Liver (tissue), 9 donors: ENCODE results near the gene YPEL5. TPM values are rescaled to one million over a fixed set of nuclear protein-coding genes. Genes with fewer than 3 reads are reported as not detected.

Experiments
- DNase-seq: peaks from one replicate; pipeline ENCODE4 v3.0.0-alpha.2; 2017; ENCODE audit warnings: low spot score
- H3K27ac ChIP-seq, 2 donors: one replicate each; pipeline ENCODE4 v1.7.0; 2013; ENCODE audit warnings: inconsistent platforms in 2 of 2, low read length in 2 of 2, control low read depth in 1 of 2, low read depth in 1 of 2, mild to moderate bottlenecking in 1 of 2
- H3K27me3 ChIP-seq, 4 donors: one replicate each; pipeline versions ENCODE4 v1.6.1 to v1.7.0; 2013; ENCODE audit warnings: low read length in 3 of 4, inconsistent platforms in 1 of 4, mild to moderate bottlenecking in 1 of 4, moderate library complexity in 1 of 4; ENCODE audit not compliant: control insufficient read depth in 4 of 4, insufficient read depth in 4 of 4
- H3K36me3 ChIP-seq, 4 donors: one replicate each; pipeline versions ENCODE4 v1.6.1 to v1.7.0; 2013; ENCODE audit warnings: low read length in 3 of 4, mild to moderate bottlenecking in 3 of 4, low read depth in 1 of 4, moderate library complexity in 1 of 4; ENCODE audit not compliant: control insufficient read depth in 4 of 4, insufficient read depth in 3 of 4
- H3K4me1 ChIP-seq, 4 donors: one replicate each; pipeline versions ENCODE4 v1.6.1 to v1.7.0; 2013; ENCODE audit warnings: low read length in 3 of 4, mild to moderate bottlenecking in 3 of 4, moderate library complexity in 1 of 4; ENCODE audit not compliant: control insufficient read depth in 4 of 4, insufficient read depth in 4 of 4
- H3K4me3 ChIP-seq, 3 donors: one replicate each; pipeline versions ENCODE4 v1.6.1 to v1.7.0; 2013; ENCODE audit warnings: low read length in 3 of 3, control low read depth in 1 of 3, low read depth in 1 of 3, mild to moderate bottlenecking in 1 of 3
- H3K9ac ChIP-seq, 2 donors: one replicate each; pipeline ENCODE4 v1.7.0; 2013; ENCODE audit warnings: low read length in 2 of 2, mild to moderate bottlenecking in 2 of 2, moderate library complexity in 2 of 2, control low read depth in 1 of 2, low read depth in 1 of 2
- H3K9me3 ChIP-seq, 4 donors: one replicate each; pipeline versions ENCODE4 v1.6.1 to v1.7.0; 2013; ENCODE audit warnings: low read length in 3 of 4; ENCODE audit not compliant: control insufficient read depth in 4 of 4
- EGR1 ChIP-seq, 2 donors: IDR thresholded peaks; 2 replicates each; pipeline ENCODE4 v1.6.1; 2016 to 2018; ENCODE audit warnings: antibody characterized with exemption in 2 of 2, low read depth in 2 of 2
- FOXA1 ChIP-seq: IDR thresholded peaks from 2 replicates; pipeline ENCODE4 v1.6.1; 2016; ENCODE audit warnings: antibody characterized with exemption
- FOXA2 ChIP-seq: IDR thresholded peaks from 2 replicates; pipeline ENCODE4 v1.6.1; 2016; ENCODE audit warnings: antibody characterized with exemption
- GABPA ChIP-seq, 2 donors: IDR thresholded peaks in 1 of 2; conservative IDR thresholded peaks in 1 of 2; 2 replicates each; pipeline ENCODE4 v1.6.1; 2016; ENCODE audit warnings: antibody characterized with exemption in 2 of 2, mild to moderate bottlenecking in 1 of 2, moderate library complexity in 1 of 2
- HNF4A ChIP-seq, 2 donors: conservative IDR thresholded peaks; 2 replicates each; pipeline ENCODE4 v1.6.1; 2016; ENCODE audit warnings: antibody characterized with exemption in 2 of 2, mild to moderate bottlenecking in 2 of 2
- HNF4G ChIP-seq: IDR thresholded peaks from 2 replicates; pipeline ENCODE4 v1.6.1; 2016; ENCODE audit warnings: antibody characterized with exemption
- JUND ChIP-seq, 2 donors: IDR thresholded peaks; 2 replicates each; pipeline ENCODE4 v1.6.1; 2016; ENCODE audit warnings: antibody characterized with exemption in 2 of 2
- NR2F2 ChIP-seq: IDR thresholded peaks from 2 replicates; pipeline ENCODE4 v1.6.1; 2016; ENCODE audit warnings: antibody characterized with exemption
- RAD21 ChIP-seq, 2 donors: IDR thresholded peaks; 2 replicates each; pipeline ENCODE4 v1.6.1; 2016; ENCODE audit warnings: antibody characterized with exemption in 2 of 2, mild to moderate bottlenecking in 2 of 2
- RXRA ChIP-seq, 2 donors: IDR thresholded peaks; 2 replicates each; pipeline ENCODE4 v1.6.1; 2017 to 2018; ENCODE audit warnings: antibody characterized with exemption in 2 of 2, mild to moderate bottlenecking in 1 of 2
- SP1 ChIP-seq: IDR thresholded peaks from 2 replicates; pipeline ENCODE4 v1.6.1; 2018; ENCODE audit warnings: antibody characterized with exemption, mild to moderate bottlenecking
- TAF1 ChIP-seq: conservative IDR thresholded peaks from 2 replicates; pipeline ENCODE4 v1.6.1; 2016; ENCODE audit warnings: antibody characterized with exemption, mild to moderate bottlenecking
- YY1 ChIP-seq: IDR thresholded peaks from 2 replicates; pipeline ENCODE4 v1.6.1; 2016; ENCODE audit warnings: antibody characterized with exemption, mild to moderate bottlenecking
- WGBS: extraction: QIAGEN DNeasy Blood & Tissue Kit; methylation state at CpG from one replicate; pipeline ENCODE4 v1.1.7; 2013; 5-methylcytosine and 5-hydroxymethylcytosine counted together
- polyA plus RNA-seq, 2 donors: library from polyadenylated mRNA; stranded (reverse) in 1 of 2; unstranded in 1 of 2; fragments of 200-250 nt in 1 of 2; fragments of >200 nt in 1 of 2; fragmentation: Nextera tagmentation in 1 of 2; extraction: Ambion mirVana in 1 of 2; gene quantifications; one replicate each; pipeline versions ENCODE4 v1.2.1 to v1.2.3, GENCODE V29; 2013 to 2015
- total RNA-seq, 2 donors: library from RNA; depleted of rRNA; stranded (reverse); fragments of >200 nt; gene quantifications; one replicate each; pipeline ENCODE4 v1.2.3, GENCODE V29; 2014
- TF ChIP-seq, protein P1 (sequence below): IDR thresholded peaks from 2 replicates; pipeline ENCODE4 v1.6.1; 2016; ENCODE audit warnings: antibody characterized with exemption
- TF ChIP-seq, protein P2 (sequence below): fragments of 150-350 bp; IDR thresholded peaks from 2 replicates; pipeline ENCODE4 v1.5.1; 2017; ENCODE audit warnings: improper control_type of control experiment, low read depth, low read length; ENCODE audit not compliant: missing input control
- TF ChIP-seq, protein P3 (sequence below): IDR thresholded peaks from 2 replicates; pipeline ENCODE4 v1.6.1; 2016; ENCODE audit warnings: antibody characterized with exemption, mild to moderate bottlenecking
- TF ChIP-seq, protein P4 (sequence below): IDR thresholded peaks from 2 replicates; pipeline ENCODE4 v1.6.1; 2016; ENCODE audit warnings: antibody characterized with exemption
- TF ChIP-seq, protein P5 (sequence below): IDR thresholded peaks from 2 replicates; pipeline ENCODE4 v1.6.1; 2016; ENCODE audit warnings: antibody characterized with exemption
- donor health status: healthy.
- donor health status: healthy.
- donor health status: healthy.
- donor health status: healthy.
- donor health status: healthy.

YPEL5 gene
- total and polyA plus RNA-seq, 4 donors: 20.4 to 62.8 (median 36.5) TPM

DNA sequence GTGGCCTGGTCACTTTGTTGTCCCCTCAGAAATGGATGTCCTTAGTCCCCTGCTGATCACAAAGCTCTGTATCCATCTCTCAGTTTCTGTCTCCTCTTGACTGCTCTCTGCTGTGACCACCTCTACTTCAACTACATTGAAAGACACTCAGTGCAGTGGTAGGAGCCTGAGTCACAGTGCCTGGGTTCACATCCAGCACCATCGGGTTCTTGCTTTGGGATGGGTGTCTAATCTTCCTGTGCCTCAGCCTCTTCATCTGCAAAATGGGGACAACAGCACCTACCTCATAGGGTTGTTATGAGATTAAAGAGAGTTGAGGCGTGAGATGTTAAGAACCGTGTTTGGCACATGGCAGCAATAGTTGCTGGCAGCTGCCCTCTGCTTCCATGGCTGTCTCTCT, 30.6 kb downstream of the YPEL5 start:
- TF ChIP-seq EGR1 (IDR thresholded peaks at IDR 0.05; ENCODE audit: low read depth in 2 of 2) (no peak), GABPA (IDR thresholded peaks at IDR 0.05 in 1 of 2, conservative IDR thresholded peaks at IDR 0.05 in 1 of 2) (no peak), FOXA2 (no peak), NR2F2 (no peak), HNF4G (no peak), FOXA1 (no peak), JUND (IDR thresholded peaks at IDR 0.05) (no peak)
- H3K4me1 ChIP-seq: no peaks in the 10 kb centered on the region
- WGBS: 90% methylated on average over 3 of the region's 3 CpGs
- H3K36me3 ChIP-seq: no peaks in the 10 kb centered on the region
- H3K4me3 ChIP-seq: no peak overlapping the region
- H3K27me3 ChIP-seq: no peaks in the 10 kb centered on the region
- no peak overlapping the region for H3K27ac ChIP-seq
- peak; percentile 35 for DNase-seq
- no peak overlapping the region for H3K9ac ChIP-seq
- no peaks in the 10 kb centered on the region for H3K9me3 ChIP-seq

DNA sequence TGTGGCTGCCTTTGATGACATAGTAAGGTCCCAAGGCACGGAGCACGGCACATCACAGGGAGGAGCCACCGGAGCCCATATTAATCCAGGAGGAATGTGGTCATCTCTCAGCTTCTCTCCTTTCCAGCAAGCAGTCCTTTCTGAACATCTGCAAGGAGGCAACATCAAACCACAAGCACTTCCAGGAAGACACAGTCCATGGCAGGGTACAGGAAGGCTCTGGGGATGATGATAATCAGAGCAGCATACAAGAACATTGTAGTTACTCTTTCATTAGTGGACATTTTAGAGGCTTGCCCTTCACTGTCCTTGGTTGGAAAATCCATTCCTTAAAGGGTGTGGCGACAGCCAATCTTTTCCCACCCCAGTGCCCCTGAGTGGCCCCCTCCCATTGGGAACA, 31.1 kb downstream of the YPEL5 start:
- no peak overlapping the region for H3K27ac ChIP-seq
- H3K27me3 ChIP-seq: no peaks in the 10 kb centered on the region
- no peak overlapping the region for H3K4me3 ChIP-seq
- H3K9me3 ChIP-seq: no peaks in the 10 kb centered on the region
- no peak overlapping the region for H3K9ac ChIP-seq
- WGBS: 87% methylated on average over 4 of the region's 4 CpGs
- no peaks in the 10 kb centered on the region for H3K4me1 ChIP-seq
- no peak for TF ChIP-seq TAF1
- TF ChIP-seq, protein P1, sequence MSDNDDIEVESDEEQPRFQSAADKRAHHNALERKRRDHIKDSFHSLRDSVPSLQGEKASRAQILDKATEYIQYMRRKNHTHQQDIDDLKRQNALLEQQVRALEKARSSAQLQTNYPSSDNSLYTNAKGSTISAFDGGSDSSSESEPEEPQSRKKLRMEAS: no peak
- no peak for TF ChIP-seq EGR1 (IDR thresholded peaks at IDR 0.05; ENCODE audit: low read depth in 2 of 2)
- TF ChIP-seq, protein P2, sequence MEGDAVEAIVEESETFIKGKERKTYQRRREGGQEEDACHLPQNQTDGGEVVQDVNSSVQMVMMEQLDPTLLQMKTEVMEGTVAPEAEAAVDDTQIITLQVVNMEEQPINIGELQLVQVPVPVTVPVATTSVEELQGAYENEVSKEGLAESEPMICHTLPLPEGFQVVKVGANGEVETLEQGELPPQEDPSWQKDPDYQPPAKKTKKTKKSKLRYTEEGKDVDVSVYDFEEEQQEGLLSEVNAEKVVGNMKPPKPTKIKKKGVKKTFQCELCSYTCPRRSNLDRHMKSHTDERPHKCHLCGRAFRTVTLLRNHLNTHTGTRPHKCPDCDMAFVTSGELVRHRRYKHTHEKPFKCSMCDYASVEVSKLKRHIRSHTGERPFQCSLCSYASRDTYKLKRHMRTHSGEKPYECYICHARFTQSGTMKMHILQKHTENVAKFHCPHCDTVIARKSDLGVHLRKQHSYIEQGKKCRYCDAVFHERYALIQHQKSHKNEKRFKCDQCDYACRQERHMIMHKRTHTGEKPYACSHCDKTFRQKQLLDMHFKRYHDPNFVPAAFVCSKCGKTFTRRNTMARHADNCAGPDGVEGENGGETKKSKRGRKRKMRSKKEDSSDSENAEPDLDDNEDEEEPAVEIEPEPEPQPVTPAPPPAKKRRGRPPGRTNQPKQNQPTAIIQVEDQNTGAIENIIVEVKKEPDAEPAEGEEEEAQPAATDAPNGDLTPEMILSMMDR: no peak
- TF ChIP-seq YY1: no peak
- TF ChIP-seq, protein P3, sequence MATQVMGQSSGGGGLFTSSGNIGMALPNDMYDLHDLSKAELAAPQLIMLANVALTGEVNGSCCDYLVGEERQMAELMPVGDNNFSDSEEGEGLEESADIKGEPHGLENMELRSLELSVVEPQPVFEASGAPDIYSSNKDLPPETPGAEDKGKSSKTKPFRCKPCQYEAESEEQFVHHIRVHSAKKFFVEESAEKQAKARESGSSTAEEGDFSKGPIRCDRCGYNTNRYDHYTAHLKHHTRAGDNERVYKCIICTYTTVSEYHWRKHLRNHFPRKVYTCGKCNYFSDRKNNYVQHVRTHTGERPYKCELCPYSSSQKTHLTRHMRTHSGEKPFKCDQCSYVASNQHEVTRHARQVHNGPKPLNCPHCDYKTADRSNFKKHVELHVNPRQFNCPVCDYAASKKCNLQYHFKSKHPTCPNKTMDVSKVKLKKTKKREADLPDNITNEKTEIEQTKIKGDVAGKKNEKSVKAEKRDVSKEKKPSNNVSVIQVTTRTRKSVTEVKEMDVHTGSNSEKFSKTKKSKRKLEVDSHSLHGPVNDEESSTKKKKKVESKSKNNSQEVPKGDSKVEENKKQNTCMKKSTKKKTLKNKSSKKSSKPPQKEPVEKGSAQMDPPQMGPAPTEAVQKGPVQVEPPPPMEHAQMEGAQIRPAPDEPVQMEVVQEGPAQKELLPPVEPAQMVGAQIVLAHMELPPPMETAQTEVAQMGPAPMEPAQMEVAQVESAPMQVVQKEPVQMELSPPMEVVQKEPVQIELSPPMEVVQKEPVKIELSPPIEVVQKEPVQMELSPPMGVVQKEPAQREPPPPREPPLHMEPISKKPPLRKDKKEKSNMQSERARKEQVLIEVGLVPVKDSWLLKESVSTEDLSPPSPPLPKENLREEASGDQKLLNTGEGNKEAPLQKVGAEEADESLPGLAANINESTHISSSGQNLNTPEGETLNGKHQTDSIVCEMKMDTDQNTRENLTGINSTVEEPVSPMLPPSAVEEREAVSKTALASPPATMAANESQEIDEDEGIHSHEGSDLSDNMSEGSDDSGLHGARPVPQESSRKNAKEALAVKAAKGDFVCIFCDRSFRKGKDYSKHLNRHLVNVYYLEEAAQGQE: no peak
- TF ChIP-seq RXRA (IDR thresholded peaks at IDR 0.05): no peak
- TF ChIP-seq, protein P4, sequence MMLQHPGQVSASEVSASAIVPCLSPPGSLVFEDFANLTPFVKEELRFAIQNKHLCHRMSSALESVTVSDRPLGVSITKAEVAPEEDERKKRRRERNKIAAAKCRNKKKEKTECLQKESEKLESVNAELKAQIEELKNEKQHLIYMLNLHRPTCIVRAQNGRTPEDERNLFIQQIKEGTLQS: no peak
- TF ChIP-seq SP1: no peak
- no peak for TF ChIP-seq HNF4A (conservative IDR thresholded peaks at IDR 0.05)
- TF ChIP-seq HNF4G: no peak
- TF ChIP-seq, protein P5, sequence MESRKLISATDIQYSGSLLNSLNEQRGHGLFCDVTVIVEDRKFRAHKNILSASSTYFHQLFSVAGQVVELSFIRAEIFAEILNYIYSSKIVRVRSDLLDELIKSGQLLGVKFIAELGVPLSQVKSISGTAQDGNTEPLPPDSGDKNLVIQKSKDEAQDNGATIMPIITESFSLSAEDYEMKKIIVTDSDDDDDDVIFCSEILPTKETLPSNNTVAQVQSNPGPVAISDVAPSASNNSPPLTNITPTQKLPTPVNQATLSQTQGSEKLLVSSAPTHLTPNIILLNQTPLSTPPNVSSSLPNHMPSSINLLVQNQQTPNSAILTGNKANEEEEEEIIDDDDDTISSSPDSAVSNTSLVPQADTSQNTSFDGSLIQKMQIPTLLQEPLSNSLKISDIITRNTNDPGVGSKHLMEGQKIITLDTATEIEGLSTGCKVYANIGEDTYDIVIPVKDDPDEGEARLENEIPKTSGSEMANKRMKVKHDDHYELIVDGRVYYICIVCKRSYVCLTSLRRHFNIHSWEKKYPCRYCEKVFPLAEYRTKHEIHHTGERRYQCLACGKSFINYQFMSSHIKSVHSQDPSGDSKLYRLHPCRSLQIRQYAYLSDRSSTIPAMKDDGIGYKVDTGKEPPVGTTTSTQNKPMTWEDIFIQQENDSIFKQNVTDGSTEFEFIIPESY: no peak
- TF ChIP-seq GABPA (IDR thresholded peaks at IDR 0.05 in 1 of 2, conservative IDR thresholded peaks at IDR 0.05 in 1 of 2): no peak
- TF ChIP-seq RAD21 (IDR thresholded peaks at IDR 0.05): no peak
- TF ChIP-seq JUND (IDR thresholded peaks at IDR 0.05): no peak
- no peak for TF ChIP-seq NR2F2
- no peak for TF ChIP-seq FOXA2
- TF ChIP-seq FOXA1: no peak
- DNase-seq: peak; percentile 32
- no peaks in the 10 kb centered on the region for H3K36me3 ChIP-seq
